ENCODE results near the gene PAX5. TPM values are rescaled to one million over a fixed set of nuclear protein-coding genes. Genes with fewer than 3 reads are reported as not detected.

Gene PAX5
- total RNA-seq, 1 experiment from 2014 or later = 0.39 TPM

DNA sequence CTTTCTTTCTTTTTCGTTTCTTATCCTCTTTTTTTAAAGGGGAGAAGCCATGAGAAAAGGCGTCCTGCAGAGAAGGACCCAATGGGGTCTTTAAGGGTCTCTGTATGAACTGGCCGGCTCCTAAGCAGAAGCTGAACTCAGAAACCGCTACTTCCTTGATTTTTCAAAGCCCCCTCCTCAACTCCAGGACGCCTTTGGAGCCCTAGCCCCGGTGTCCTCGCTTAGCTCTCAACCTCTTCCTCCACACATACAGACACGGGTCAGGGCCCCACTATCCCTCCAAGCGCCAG is 8.3 kb downstream of the PAX5 start:
- no peak overlapping the region for H3K27ac ChIP-seq (ENCODE audit: insufficient read length, low read depth, low read length)
- peaks cover 80% of the 10 kb centered on the region for H3K27me3 ChIP-seq (ENCODE audit: insufficient read depth, low read length)
- H3K9ac ChIP-seq (ENCODE audit: extremely low read depth, insufficient read length, low read length) = no peak overlapping the region
- Mint-ChIP-seq H3K4me3 (peak overlapping the region; percentile 57 to 80), H3K27ac (no peak overlapping the region), H3K9me3 (peaks cover 3 to 5% of the 10 kb centered on the region in 2 experiments; a peak in 4 of 5 replicates), H3K4me1 (peaks cover 27 to 42% of the 10 kb centered on the region in 2 experiments), H3K27me3 (ENCODE audit: low read depth) (peaks cover 98% of the 10 kb centered on the region), H3K36me3 (ENCODE audit: insufficient read depth in 1 of 3, low read depth in 3 of 3) (peaks cover 0 to 1% (median 0%) of the 10 kb centered on the region in 3 experiments; a peak in 2 of 7 replicates)
- no peak overlapping the region for H3K18ac ChIP-seq (ENCODE audit: insufficient read length, low read depth, low read length)
- no peaks in the 10 kb centered on the region for H4K20me1 ChIP-seq (ENCODE audit: control insufficient read depth, insufficient read depth, insufficient read length)
- H2AFZ ChIP-seq (ENCODE audit: low read length) = no peak overlapping the region
- no peak overlapping the region for H2BK120ac ChIP-seq (ENCODE audit: low read depth, low read length, poor library complexity, severe bottlenecking)
- H3T11ph ChIP-seq (ENCODE audit: low read length) = no peak overlapping the region
- H4K5ac ChIP-seq (ENCODE audit: insufficient read length, low read depth, low read length) = no peak overlapping the region
- no peak overlapping the region for H2BK12ac ChIP-seq (ENCODE audit: insufficient read length, low read depth, low read length)
- no peak overlapping the region for H3K23ac ChIP-seq (ENCODE audit: insufficient read length, low read depth, low read length)
- no peak overlapping the region for H3K56ac ChIP-seq (ENCODE audit: insufficient read length, low read depth, low read length)
- H3K79me1 ChIP-seq (ENCODE audit: insufficient read depth, low read depth, low read length, poor library complexity, severe bottlenecking) = no peaks in the 10 kb centered on the region
- WGBS (ENCODE audit: extremely low coverage, insufficient read length, low lambda C conversion rate) = no CpG with 5 or more reads among the region's 9 CpGs
- H2BK5ac ChIP-seq (ENCODE audit: insufficient read length, low read length) = no peak overlapping the region
- no peaks in the 10 kb centered on the region for H3K9me3 ChIP-seq (ENCODE audit: control insufficient read depth, low read depth, low read length)
- no peak overlapping the region for H4K8ac ChIP-seq (replicated peaks; ENCODE audit: insufficient read length, low read depth, low read length)
- H3K4me1 ChIP-seq (ENCODE audit: insufficient read depth, low read length) = no peaks in the 10 kb centered on the region
- no peak overlapping the region for H3K14ac ChIP-seq (ENCODE audit: insufficient read depth, low read length)
- peak overlapping the region; percentile 25 for H3K4me2 ChIP-seq (ENCODE audit: insufficient read depth, insufficient read length, low read length)
- H2AK5ac ChIP-seq (ENCODE audit: insufficient read length, low read length) = no peak overlapping the region
- H4K91ac ChIP-seq (ENCODE audit: insufficient read length, low read depth, low read length) = no peak overlapping the region
- H3K23me2 ChIP-seq (ENCODE audit: insufficient read length, low read depth, low read length, poor library complexity, severe bottlenecking) = peaks cover 29% of the 10 kb centered on the region
- no peaks in the 10 kb centered on the region for H3K79me2 ChIP-seq (ENCODE audit: insufficient read depth, low read length)
- no peak overlapping the region for H3K4ac ChIP-seq (ENCODE audit: low read depth, low read length)
- TF ChIP-seq, protein P1, sequence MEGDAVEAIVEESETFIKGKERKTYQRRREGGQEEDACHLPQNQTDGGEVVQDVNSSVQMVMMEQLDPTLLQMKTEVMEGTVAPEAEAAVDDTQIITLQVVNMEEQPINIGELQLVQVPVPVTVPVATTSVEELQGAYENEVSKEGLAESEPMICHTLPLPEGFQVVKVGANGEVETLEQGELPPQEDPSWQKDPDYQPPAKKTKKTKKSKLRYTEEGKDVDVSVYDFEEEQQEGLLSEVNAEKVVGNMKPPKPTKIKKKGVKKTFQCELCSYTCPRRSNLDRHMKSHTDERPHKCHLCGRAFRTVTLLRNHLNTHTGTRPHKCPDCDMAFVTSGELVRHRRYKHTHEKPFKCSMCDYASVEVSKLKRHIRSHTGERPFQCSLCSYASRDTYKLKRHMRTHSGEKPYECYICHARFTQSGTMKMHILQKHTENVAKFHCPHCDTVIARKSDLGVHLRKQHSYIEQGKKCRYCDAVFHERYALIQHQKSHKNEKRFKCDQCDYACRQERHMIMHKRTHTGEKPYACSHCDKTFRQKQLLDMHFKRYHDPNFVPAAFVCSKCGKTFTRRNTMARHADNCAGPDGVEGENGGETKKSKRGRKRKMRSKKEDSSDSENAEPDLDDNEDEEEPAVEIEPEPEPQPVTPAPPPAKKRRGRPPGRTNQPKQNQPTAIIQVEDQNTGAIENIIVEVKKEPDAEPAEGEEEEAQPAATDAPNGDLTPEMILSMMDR (conservative IDR thresholded peaks at IDR 0.05) = no peak
- no peak for DNase-seq
- no peak overlapping the region for H2BK15ac ChIP-seq (ENCODE audit: low read depth, low read length)
- H2BK20ac ChIP-seq (ENCODE audit: low read depth, low read length, poor library complexity, severe bottlenecking) = no peak overlapping the region
